Stimulated activated CD8-positive, alpha-beta memory T cell treated with anti-CD3 and anti-CD28 coated beads, Interleukin-2, amount 100 ng/mL, for 1 hour (primary cell): ENCODE results near the gene SP6.

ENCODE experiments used
- DNase-seq, 2 donors: peaks; one replicate each; pipeline ENCODE4 v3.0.0-alpha.2; 2020; ENCODE audit warnings: low read depth in 2 of 2

Gene SP6

DNA sequence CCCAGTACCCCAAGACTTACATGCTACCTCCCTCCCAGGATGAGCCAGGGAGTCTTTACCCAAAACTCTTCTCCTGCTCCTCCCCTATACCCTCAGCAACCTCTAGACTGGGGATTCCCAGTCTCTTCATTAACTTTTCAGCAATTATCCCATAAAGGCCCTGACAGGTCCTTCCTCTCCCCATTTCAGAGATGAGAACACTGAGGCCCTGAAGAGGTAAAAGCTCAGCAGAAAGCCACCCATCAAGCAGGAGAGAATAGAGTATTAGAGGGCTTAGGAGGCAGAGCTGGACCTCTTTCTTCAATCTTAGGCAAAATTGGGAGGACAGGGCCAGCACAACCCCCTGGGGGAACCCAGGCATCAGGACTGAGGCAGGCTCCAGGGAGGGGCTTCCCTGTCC is 5.9 kb upstream of the SP6 start:
- DNase-seq: no peak

DNA sequence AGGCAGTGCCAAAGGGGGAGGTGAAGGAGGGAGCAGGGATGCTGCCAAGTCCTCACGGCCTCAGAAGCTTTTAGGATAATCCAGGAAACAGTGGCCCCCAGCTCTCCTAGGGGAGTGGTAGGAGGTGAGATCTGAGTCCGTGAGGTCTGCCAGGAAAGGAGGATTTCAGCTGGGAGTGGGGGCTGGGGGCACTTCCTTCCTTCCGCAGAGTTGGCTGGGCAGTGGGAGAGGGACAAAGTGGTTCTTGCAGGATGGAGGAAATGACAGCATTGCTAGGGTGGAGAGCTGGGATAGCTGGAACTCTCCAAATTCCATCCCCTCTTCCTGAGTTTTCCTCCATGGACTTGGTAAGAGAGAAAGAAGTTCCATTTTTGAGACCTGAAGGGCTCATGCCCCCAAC is 4.8 kb upstream of the SP6 start:
- DNase-seq: no peak

- no peak for DNase-seq
These were observed 2.7 kb upstream of the SP6 start for GRCh38 chr17:47853616-47854015.

GRCh38 chr17:47852113-47852949 is 1.4 kb upstream of the SP6 start:
- DNase-seq: no peak

DNA sequence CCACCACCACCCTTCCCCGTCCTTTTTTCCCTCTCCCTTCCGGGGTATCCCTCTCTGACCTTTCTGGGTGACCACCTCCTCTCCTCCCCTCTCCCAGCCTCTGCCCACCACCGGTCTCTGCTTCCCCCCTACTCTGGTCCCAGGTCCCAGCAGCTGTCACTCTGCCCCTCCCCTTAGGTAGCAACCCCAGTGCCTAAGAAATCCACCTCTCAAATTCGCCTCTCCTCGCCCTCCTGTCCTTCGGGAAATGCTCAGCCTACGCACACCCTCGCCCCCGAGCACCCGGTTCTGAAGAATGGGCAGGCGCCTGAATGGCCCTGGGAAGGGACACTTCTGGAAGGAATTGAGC is 775 bp upstream of the SP6 start:
- no peak for DNase-seq

- no peak for DNase-seq
These were observed 631 bp downstream of the SP6 start for GRCh38 chr17:47850373-47850691.

DNA sequence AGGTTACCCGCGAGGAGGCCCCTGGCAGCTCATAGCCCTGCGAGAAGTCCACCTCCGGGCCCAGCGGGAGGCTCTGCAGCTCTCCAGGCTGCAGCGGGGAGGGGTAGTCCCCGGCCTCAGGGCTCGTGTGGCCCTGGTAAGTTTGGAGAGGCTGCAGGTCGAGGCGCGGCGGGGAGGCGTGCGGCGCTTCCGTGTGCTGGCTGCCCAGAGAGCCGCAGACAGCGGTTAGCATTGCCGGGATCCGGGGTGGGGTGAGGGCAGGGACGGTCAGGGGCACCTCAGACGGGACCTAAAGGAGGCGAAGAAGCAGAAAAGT is 2.8 kb downstream of the SP6 start:
- DNase-seq: no peak

GRCh38 chr17:47847341-47848197 is 3.4 kb downstream of the SP6 start:
- no peak for DNase-seq

- DNase-seq: no peak
These were observed 4.1 kb downstream of the SP6 start for GRCh38 chr17:47846716-47847340.

DNA sequence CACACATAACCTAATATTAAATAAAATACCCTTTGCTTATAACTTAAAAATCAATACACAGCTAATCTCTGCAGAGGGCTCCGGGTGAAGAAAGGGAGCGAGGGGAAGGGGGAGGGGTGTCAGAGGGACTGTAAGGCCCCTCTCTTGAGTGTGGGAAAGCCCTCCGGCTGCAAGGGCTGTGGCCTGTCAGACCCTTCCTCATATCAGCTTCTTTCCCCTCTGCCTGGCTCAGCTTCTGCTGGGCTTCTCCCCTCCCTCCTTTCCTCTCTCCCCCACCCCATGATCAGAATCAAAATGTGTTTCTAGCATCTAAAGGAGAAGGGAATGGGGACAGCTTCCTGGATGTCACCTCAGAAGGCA is 5.3 kb downstream of the SP6 start:
- DNase-seq: no peak

- DNase-seq: no peak
These were observed 5.9 kb downstream of the SP6 start for GRCh38 chr17:47844814-47845715.

GRCh38 chr17:47844227-47844626 is 6.7 kb downstream of the SP6 start:
- no peak for DNase-seq

- DNase-seq: no peak
These were observed 7.6 kb downstream of the SP6 start for GRCh38 chr17:47843391-47843730.

- DNase-seq: no peak
These were observed 9.3 kb downstream of the SP6 start for GRCh38 chr17:47841488-47842291.

DNA sequence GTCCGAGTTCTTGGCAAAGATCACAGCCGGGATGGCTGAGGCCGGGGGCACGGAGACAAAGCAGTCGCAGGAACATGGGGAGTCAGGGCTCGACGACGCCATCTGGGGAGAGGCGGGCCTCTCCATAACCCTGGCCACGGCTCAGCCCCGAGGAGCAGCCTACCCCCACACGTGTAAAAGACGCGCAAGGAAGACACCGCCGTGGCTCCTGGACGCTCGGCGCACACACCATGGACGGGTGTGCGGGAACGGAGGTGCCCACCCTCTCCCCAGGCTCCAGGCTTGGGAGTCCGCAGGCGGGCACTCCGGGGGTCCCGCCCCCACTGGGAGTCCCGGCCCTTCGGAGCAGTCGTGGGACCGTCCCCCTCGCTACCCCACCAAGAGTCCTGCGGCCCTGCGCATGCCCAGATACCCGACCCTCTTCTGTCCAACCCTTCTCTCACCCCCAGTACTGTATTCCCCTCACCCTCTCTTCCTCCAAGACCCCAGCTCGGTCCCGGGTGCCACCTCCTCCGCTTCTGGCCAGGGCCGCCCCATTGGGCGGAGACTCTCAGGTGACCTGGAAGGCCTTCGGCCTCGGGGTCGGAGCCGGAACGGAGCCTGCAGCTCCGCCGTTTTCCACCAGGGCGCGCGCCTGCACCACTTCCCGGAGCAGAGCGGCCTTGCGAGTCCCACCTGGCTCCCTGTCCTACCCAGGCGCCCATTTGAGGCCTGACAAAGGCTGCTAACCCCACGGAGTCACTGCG is 10.0 kb downstream of the SP6 start, which contains the start of gene SCRN2:
TSS of gene SCRN2 (minus strand) at position 532 of the 746 bp plus-strand sequence. CDS start at position 102, 430 bp downstream.
- DNase-seq: peak; percentile 73 to 75

DNA sequence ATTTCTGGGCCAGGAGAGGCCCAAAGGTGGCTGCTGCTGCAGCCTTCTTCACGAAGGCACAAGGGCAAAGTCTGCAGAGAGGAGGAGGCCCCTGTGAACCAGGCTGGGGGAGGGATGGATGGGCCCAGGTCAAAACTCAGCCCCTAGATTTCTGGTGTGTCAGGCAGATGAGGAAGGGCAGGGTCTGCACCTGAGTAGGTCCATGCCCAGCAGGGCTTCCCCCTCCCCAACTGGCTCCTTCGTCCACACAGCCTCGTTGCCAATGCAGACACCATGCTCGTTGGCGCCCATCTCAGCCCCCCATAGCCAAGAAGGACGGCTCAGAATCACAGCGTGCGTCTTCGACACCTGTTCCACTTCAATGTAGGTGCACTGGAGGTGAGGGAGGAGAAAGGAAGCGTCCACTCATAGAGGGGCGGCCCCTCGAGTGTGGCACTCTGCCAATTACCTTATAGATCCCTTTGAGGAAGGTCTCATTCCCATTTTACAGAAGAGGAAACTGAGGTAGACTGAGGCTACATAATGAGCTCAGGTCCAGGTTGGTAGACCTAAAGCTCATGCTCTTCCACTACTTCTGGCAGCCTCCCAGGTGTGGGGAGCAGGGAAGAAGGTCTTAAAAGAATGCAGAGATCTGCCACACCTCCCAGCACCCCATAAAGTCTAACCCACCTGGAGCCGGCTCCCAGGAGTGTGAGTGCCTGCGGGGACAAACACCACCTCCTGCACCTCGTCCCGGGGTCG is 10.8 kb downstream of the SP6 start:
- no peak for DNase-seq

GRCh38 chr17:47839071-47839470 is 11.9 kb downstream of the SP6 start:
- DNase-seq: no peak

DNA sequence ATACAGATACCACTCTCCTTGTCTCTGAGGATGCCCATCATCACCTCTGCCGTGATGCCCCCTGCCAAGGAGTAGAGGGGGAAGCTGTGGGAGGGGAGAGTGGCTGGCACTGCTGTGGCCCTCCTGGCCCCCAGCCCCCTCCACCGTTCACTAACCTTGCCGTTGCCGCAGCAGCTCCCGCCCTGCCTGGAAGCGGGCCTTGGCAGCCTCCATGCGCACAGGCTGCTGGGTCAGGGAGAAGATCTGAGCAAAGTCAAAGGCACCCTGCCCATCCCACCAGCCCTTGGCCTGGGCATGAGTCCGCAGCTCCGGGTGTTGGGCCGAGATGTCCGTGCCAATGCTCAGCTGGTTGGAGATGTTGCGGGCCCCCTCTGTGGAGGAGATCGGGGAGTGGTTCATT is 12.3 kb downstream of the SP6 start:
- no peak for DNase-seq

- DNase-seq: no peak
These were observed 13.4 kb downstream of the SP6 start for GRCh38 chr17:47837401-47838039.
